K562 (cell line): ENCODE data around the gene CEL.

Experiments
- MIER1 ChIP-seq: fragments of 450-650 bp; IDR thresholded peaks from 2 replicates; pipeline ENCODE4 v1.6.1; 2016; ENCODE audit warnings: antibody characterized with exemption, mild to moderate bottlenecking, low read depth
- NELFE ChIP-seq: IDR thresholded peaks from 2 replicates; pipeline ENCODE4 v1.6.1; 2011; ENCODE audit warnings: mild to moderate bottlenecking; ENCODE audit not compliant: insufficient read depth, insufficient read length
- NKRF ChIP-seq: fragments of 450-650 bp; IDR thresholded peaks from 2 replicates; pipeline ENCODE4 v1.6.1; 2016; ENCODE audit warnings: borderline replicate concordance
- SMARCA4 ChIP-seq: fragments of 450-650 bp; IDR thresholded peaks from 2 replicates; pipeline ENCODE4 v1.6.1; 2016
- YBX1 ChIP-seq: fragments of 450-650 bp; IDR thresholded peaks from 2 replicates; pipeline ENCODE4 v1.7.1; 2016; ENCODE audit warnings: mild to moderate bottlenecking
- ZSCAN29 ChIP-seq: fragments of 450-650 bp; IDR thresholded peaks from 2 replicates; pipeline ENCODE4 v1.6.1; 2017
- TF ChIP-seq, protein P1 (sequence below): sonication (generic); formaldehyde crosslinking; IDR thresholded peaks from 2 replicates; pipeline ENCODE4 v1.8.0; 2022; ENCODE audit warnings: mild to moderate bottlenecking, missing genetic modification reagents, borderline replicate concordance
- TF ChIP-seq, protein P2 (sequence below), 3 experiments: IDR thresholded peaks in 2 of 3; conservative IDR thresholded peaks in 1 of 3; 2 replicates each; pipeline ENCODE4 v1.5.1; 2011 to 2012; ENCODE audit warnings: low read length in 3 of 3, mild to moderate bottlenecking in 3 of 3, control low read depth in 2 of 3, improper control_type of control experiment in 1 of 3, inconsistent platforms in 1 of 3, low read depth in 1 of 3, mixed read lengths in 1 of 3, moderate library complexity in 1 of 3; ENCODE audit not compliant: insufficient read depth in 2 of 3

DNA sequence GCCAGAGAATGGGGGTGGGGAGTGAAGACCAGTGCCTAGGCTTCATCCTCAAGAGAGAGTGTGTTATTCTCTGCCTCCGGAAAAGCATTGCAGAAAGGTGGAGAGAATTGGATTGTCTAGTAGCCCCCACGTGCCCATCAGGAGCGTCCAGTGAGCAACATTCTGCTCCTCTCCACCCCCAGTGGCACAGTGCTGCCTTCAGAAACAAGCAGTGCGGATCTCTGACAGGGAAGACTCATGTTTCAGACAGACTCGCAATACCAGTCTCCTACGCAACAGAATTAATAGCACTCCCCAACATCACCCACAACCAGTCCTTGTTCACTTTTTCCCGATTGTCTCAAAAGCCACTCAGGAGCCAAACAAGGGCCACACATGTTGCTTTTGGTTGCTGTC lies 14.9 kb upstream of the CEL start:
- TF ChIP-seq NKRF (no peak), NELFE (no peak), ZSCAN29 (no peak), YBX1 (no peak), SMARCA4 (no peak), MIER1 (no peak)
- TF ChIP-seq, protein P1, sequence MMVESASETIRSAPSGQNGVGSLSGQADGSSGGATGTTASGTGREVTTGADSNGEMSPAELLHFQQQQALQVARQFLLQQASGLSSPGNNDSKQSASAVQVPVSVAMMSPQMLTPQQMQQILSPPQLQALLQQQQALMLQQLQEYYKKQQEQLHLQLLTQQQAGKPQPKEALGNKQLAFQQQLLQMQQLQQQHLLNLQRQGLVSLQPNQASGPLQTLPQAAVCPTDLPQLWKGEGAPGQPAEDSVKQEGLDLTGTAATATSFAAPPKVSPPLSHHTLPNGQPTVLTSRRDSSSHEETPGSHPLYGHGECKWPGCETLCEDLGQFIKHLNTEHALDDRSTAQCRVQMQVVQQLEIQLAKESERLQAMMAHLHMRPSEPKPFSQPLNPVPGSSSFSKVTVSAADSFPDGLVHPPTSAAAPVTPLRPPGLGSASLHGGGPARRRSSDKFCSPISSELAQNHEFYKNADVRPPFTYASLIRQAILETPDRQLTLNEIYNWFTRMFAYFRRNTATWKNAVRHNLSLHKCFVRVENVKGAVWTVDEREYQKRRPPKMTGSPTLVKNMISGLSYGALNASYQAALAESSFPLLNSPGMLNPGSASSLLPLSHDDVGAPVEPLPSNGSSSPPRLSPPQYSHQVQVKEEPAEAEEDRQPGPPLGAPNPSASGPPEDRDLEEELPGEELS (CRISPR knock-in tag), result no peak
- TF ChIP-seq, protein P2, sequence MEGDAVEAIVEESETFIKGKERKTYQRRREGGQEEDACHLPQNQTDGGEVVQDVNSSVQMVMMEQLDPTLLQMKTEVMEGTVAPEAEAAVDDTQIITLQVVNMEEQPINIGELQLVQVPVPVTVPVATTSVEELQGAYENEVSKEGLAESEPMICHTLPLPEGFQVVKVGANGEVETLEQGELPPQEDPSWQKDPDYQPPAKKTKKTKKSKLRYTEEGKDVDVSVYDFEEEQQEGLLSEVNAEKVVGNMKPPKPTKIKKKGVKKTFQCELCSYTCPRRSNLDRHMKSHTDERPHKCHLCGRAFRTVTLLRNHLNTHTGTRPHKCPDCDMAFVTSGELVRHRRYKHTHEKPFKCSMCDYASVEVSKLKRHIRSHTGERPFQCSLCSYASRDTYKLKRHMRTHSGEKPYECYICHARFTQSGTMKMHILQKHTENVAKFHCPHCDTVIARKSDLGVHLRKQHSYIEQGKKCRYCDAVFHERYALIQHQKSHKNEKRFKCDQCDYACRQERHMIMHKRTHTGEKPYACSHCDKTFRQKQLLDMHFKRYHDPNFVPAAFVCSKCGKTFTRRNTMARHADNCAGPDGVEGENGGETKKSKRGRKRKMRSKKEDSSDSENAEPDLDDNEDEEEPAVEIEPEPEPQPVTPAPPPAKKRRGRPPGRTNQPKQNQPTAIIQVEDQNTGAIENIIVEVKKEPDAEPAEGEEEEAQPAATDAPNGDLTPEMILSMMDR (IDR thresholded peaks at IDR 0.05 in 2 of 3, conservative IDR thresholded peaks at IDR 0.05 in 1 of 3; ENCODE audit: insufficient read depth in 2 of 3, low read depth in 1 of 3, low read length in 3 of 3), result no peak
